NCI-H187 treated with DMSO at 0.1 percent for 48 hours (cell line): ENCODE measurements around the gene PRKRIP1.
"Not testable (repeated sequence)": the region's sequence is repeated elsewhere in the genome, so short reads cannot be mapped to it uniquely, and the experiment has no call there.

ENCODE experiments used
- DNase-seq: peaks from one replicate; lab custom pipeline; 2025; lab: John Stamatoyannopoulos, UW

Gene PRKRIP1

DNA sequence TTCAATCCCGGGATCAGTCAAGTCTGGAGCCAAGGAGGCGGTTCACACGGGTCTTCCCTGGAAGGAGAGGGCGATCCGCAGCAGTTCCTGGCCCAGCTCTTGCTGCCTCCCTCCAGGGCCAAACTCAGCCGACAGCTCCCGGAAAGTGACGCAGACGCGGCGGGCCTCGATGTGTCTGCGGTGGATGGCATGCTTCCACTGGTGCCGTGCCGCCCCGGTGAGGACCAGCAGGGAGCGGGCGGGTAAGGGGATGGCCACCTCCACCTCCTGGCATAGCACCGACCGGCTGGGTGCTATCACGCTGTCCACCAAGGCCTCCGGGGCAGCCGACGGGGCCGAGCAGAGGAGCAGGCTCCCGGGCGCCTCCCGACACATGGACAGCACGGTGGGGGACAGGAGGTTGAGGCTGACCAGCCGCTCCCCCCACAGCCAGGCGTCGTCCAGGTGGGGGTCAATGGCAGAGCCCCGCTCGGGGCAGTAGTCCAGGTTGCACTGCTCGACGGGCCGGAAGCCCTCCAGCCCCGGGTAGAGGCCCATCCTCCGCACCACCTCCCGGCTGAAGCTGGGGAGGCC is 61.3 kb downstream of the PRKRIP1 start:
- no peak for DNase-seq

- DNase-seq = no peak
These were observed 63.2 kb downstream of the PRKRIP1 start for GRCh38 chr7:102459221-102459844.

DNA sequence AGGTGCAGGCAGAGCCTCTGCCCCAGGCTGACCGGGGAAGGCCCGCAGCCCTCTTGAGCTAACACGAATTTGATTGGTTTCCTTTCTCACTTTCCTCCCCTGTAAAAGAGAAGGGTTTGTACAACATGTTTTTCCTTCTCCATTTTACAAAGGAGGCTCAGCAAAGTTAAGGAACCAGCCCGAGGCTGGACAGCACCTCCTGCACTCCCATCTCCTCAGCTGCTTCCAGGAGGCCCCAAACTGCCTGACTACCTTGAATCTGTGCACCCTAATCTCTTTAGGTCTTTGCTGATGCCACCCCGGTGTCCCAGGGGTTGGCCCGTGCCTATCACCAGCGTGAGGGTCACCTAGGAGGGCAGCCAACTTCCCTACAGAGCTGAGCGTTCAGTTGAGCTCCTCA is 64.3 kb downstream of the PRKRIP1 start:
- no peak for DNase-seq

DNA sequence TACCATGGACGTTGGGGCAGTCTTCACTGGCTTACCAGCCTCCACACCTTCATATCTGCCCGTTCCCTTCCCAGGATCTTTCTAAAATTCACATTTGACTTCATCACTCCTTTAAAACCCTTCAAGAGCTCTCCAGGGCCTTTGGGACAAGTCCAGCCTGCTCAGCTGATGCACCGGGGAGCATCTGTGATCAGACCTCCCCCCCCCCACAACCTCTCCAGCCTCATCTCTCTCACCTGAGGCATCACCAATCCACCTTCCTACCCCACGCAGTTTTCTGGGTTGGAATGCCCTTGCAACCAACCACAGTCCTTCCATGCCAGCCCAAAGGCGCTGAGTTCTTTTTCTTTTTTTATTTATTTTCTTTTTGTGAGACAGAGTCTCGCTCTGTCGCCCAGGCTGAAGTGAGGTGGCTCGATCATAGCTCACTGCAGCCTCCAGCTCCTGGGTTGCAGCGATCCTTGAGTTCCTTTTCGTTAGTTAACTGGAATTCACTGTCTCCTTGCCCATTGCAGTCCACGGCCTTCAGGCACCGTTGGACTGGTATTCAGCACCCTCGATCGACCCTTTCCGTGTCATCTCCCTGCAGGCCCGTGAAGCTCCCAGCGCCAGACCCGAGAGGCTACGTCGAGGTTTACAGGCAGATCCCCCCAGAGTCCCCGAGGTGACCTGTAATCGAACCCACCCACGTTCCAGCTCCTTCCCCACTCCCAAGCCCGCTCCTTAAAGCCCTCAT is 67.8 kb downstream of the PRKRIP1 start:
- no peak for DNase-seq

- peak; percentile 53 for DNase-seq
These were observed 68.6 kb downstream of the PRKRIP1 start, which contains the start of the genes ALKBH4 and LRWD1 for GRCh38 chr7:102464577-102465280. ALKBH4 (minus strand) TSS chr7:102464863; CDS start chr7:102464836, 27 bp downstream. LRWD1 (plus strand) TSS chr7:102464984; CDS start chr7:102465081, 97 bp downstream.

DNA sequence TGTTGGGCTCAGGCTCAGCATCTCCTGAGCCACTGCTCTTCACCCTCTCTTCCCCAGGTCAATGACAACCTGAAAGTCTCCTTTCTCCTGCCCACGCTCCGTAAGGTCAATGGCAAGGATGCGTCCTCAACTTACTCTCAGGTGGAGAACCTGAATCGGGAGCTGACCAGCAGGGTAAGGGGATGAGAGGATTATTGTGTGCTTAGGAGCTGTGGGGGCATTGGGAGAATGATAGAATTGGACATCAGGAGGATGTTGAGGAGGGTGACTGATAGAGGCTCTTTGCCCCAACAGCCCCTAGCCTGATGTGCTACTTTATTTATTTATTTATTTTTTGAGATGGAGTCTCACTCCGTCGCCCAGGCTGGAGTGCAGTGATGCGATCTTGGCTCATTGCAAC is 69.9 kb downstream of the PRKRIP1 start:
- DNase-seq = no peak

- DNase-seq = no peak
These were observed 71.7 kb downstream of the PRKRIP1 start for GRCh38 chr7:102467581-102468477.

- DNase-seq = no peak
These were observed 72.6 kb downstream of the PRKRIP1 start for GRCh38 chr7:102468478-102469350.

- no peak for DNase-seq
These were observed 73.3 kb downstream of the PRKRIP1 start for GRCh38 chr7:102469351-102469971.

- no peak for DNase-seq
These were observed 74.0 kb downstream of the PRKRIP1 start for GRCh38 chr7:102469972-102470825.

- no peak for DNase-seq
These were observed 75.6 kb downstream of the PRKRIP1 start for GRCh38 chr7:102471791-102472125.

- no peak for DNase-seq
These were observed 76.2 kb downstream of the PRKRIP1 start for GRCh38 chr7:102472126-102473041.

GRCh38 chr7:102473271-102473991 is 77.3 kb downstream of the PRKRIP1 start:
- DNase-seq = no peak

GRCh38 chr7:102474116-102474515 is 78.0 kb downstream of the PRKRIP1 start:
- not testable (repeated sequence) for DNase-seq

GRCh38 chr7:102474736-102475435 is 78.7 kb downstream of the PRKRIP1 start:
- DNase-seq = not testable (repeated sequence)
